HG03558 (cell line): ENCODE measurements around the gene ZDHHC11B.
"Not testable (repeated sequence)": the region's sequence is repeated elsewhere in the genome, so short reads cannot be mapped to it uniquely, and the experiment has no call there.

Experiments used
- ATAC-seq: cut with Tn5 transposase; IDR thresholded peaks from one replicate; pipeline ENCODE4 v1.9.1; 2021; ENCODE audit warnings: moderate number of reproducible peaks; ENCODE audit not compliant: unreplicated experiment; ENCODE audit errors: extremely low read depth

ZDHHC11B gene

DNA sequence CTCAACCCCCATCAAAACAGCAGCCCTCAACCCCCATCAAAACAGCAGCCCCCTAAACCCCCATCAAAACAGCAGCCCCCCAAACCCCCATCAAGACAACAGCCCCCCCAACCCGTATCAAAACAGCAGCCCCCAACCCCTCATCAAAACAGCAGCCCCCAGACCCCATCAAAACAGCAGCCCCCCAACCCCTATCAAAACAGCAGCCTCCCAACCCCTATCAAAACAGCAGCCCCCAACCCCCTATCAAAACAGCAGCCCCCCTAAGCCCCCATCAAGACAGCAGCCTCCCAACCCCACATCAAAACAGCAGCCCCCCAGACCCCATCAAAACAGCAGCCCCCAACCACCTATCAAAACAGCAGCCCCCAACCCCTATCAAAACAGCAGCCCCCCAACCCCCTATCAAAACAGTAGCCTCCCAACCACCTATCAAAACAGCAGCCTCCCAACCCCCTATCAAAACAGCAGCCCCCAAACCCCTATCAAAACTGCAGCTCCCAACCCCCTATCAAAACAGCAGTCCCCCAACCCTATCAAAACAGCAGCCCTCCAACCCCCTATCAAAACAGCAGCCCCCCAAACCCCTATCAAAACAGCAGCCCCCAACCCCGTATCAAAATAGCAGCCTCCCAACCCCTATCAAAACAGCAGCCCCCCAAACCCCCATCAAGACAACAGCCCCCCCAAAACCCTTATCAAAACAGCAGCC, 92.6 kb downstream of the ZDHHC11B start:
- ATAC-seq, result no peak

DNA sequence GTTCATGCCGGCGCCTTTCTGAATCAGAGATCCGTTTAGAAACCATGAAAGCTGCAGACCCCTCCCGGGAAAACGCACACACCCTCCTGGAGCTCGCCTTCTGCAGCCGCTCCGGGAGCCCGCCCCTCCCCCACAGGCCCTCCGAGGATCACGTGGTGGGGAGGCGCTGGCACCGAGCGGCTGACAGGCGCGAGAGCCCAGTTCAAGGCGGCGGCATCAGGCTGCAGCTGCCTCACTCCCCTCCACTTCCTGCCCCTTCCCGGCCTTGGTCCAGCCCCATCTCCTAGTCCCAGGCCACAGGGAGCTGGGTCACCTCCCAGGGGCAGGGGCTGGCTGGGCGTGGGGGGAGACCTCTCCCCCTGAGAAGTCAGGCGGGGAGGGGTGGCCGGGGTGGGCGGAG, 93.5 kb downstream of the ZDHHC11B start:
- not testable (repeated sequence) for ATAC-seq

DNA sequence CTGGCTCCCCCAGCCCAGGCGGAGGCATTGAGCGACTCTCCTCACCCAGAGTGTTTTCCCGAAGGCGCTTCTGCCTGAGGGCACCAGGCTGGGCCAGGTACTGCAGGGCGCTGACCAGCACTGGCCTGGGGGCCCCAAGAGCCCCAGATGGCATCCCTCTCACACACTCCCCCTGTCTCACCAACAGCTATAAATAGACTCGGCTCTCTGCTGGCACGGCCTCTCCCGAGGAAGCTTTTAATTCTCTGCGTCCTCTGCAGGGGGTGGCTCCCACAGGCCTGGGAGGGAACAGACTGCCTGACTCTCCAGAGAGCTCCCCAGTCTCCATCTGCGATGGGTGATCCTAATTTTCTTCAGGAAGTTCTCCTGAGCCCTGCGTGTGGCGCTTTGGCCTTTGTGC, 94.2 kb downstream of the ZDHHC11B start:
- ATAC-seq, result not testable (repeated sequence)

GRCh38 chr5:688348-689010, 96.0 kb downstream of the ZDHHC11B start:
- not testable (repeated sequence) for ATAC-seq

DNA sequence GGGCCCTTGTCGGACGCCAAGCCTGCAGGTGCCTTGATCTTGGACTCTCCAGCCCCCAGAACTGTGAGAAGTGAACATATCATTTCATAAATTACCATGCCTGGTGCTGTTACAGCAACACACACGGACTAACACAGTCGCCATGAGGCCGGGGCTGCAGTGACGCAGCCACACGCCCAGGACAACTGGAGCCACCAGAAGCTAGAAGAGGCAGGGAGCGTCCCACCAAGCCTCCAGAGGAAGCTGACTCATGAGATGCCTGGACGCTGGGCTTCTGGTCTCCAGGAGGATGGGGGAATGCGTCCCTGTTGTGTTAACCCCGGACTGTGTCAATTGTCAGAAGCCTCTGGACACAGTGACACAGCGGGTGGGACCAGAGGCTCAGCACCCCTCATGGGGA, 97.6 kb downstream of the ZDHHC11B start:
- not testable (repeated sequence) for ATAC-seq

DNA sequence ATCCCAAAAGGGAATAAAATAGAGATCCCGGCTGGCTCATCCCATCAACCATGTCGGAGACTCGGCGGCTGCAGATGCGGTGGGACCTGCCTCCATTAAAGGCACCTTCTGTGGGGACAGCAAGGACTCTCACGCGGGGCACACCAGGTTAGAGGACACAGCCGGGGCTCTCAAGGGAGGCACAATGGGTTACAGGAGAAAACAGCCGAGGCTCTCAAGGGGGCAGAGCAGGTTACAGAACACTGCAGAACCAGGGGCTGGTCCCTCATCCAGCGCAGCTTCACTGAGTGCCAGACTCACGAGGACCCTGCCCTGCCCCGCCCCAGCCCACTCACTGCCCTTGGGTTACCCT, 98.4 kb downstream of the ZDHHC11B start:
- ATAC-seq, result not testable (repeated sequence)

- no peak for ATAC-seq
Observed at GRCh38 chr5:685262-686171, 99.0 kb downstream of the ZDHHC11B start.

GRCh38 chr5:684751-685216, 99.7 kb downstream of the ZDHHC11B start:
- no peak for ATAC-seq

DNA sequence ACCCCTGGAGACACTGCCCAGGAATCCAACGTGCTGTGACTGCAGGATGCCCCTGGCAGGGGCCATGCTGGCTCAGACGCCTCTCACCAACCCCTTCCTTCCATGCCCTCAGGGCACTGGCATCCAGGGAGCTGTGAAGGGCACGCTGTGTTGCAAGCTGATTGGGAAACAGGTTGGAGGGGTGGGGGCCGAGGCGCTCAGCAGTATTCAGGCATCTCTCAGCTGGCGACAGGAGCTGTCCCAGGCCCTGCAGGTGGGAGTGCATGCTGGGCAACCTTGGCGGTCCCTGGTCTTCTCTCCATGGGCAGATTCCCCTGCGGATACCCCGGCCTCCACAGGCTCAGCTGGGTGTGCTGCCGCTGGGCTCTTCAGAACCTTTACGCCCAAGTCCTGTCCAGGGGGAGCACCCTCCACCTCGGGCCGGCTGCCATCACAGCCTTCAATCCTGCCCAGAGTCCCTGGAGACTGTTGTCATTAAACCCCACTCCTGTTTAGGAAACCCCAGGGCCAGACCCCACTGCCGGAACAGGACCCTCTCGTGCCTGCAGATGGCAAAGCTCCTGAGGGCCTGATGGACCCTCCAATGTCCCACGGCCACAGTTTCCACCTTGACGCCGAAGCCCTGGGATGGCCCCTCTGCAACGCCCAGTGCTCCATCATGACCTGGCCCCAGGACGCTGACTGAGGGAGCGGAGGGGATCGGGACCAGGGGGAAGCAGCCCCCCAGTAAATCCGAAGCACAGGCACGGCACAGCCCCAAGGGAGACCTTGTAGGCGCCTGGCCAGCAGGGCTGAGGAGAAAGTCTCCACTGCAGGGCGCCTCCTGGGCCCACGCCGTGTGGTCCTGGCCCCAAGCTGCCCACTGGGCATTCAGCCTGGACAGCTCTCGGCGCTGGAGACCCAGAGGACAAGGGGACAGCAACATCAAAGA, 100.7 kb downstream of the ZDHHC11B start:
- no peak for ATAC-seq

- not testable (repeated sequence) for ATAC-seq
Observed at GRCh38 chr5:682651-683358, 101.7 kb downstream of the ZDHHC11B start.

DNA sequence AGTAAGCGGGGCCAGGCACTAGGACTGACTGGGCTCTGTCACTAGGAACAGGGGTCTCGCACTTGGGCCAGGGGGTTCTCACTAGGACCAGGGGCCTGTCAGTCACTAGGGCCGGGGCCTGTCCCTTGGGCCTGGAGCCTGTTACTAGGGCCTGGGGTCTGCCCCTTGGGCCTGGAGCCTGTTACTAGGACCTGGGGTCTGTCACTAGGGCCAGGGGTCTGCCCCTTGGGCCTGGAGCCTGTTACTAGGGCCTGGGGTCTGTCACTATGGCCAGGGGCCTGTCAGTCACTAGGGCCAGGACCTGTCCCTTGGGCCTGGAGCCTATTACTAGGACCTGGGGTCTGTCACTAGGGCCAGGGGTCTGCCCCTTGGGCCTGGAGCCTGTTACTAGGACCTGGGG, 102.3 kb downstream of the ZDHHC11B start:
- not testable (repeated sequence) for ATAC-seq

DNA sequence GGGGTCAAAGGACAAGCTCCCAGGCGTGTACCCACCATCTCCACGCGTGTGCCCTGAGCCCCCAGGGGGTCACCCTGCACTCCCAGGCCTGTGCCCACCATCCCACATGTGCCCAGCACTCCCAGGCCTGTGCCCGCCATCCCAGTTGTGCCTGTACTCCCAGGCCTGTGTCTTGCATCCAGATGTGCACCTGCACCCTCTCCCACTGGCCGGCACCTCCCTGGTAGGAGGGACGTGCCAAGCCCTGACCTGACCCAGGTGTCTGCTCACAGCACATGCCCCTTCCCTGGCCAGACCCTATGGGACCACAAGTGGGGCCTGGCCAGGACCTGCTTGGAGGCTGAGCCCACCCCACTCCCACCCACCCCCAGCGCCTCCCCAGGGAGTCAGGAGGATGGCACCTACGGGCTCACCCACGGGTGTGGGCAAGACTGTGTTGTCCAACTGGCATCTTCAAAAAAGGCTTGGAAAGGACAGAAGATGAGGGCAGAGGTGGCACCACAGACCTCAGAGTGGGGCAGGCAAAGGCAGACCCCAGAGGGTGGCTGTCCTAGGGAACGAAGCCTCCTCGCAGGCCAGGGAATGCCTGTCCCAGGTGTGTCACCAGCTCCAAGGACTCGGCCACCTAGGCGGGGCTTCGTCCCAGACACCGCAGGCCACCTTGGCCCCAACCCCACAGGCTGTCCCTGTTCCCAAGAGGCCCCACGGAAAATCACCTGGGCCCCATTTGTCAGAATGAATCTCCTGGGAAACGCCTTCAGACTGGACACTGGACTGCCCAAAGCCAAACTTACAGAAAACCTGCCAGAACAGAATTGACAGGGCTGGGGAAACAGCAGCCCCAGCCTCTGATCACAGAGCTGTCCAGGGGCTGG, 103.0 kb downstream of the ZDHHC11B start:
- not testable (repeated sequence) for ATAC-seq

DNA sequence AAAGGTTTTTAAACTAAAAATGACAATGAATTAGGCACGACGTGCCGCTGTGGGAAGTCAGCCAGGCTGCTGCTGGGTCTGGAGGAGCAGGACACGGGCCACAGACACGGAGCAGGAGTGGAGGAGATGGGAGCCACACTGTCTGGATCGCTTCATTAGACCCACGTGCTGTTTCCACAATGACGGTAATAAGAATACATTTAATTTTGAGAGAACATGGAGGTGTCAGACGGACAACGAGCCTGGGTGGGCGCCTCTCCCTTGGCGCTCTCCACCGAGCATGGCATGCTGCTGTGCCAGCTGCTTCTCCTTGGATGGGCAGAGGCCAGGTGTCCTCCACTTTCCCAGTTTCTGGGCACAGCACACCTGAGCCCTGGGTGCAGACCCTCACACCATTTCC, 103.7 kb downstream of the ZDHHC11B start:
- ATAC-seq, result not testable (repeated sequence)

DNA sequence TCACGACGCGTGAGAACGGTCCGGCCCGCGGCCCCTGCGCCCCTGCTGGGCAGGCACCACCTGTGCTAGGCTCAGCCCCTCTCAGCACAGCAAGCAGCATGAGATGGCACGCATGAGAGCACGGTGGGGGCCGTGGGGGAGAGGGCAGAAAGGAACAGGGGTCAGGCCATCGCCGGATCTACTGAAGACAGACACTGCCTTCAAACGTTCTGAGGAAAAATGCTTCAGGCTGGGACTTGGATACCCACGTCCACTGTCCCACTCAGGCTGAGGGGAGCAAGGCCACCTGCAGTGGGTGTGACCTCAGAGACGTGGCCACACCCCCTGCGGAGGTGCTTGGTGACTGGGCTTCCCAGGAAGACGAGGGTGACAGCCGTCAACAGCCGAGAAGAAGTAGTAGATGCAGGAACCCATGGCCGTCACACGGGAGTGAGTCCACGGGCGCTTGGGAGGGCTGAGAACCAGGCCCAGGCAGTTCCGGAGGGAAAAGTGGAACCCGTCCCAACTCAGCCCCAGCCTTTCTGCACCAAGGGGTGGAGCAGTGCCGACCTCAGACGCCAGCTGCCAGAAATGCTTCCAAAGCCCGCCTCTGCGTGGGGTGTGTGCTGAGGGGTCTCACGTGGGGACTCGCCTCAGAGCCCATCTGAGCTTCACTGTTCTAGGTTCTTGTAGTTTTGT, 104.3 kb downstream of the ZDHHC11B start:
- not testable (repeated sequence) for ATAC-seq

- ATAC-seq, result not testable (repeated sequence)
Observed at GRCh38 chr5:679166-679895, 105.2 kb downstream of the ZDHHC11B start.

- not testable (repeated sequence) for ATAC-seq
Observed at GRCh38 chr5:678521-678920, 106.0 kb downstream of the ZDHHC11B start.
